IMR-90 (cell line): Measurements from ENCODE around the gene ALOX12. TPM values are rescaled to one million over a fixed set of nuclear protein-coding genes. Genes with fewer than 3 reads are reported as not detected.

ENCODE experiments used
- ATAC-seq: fragments of 200-7000 bp; cut with Tn5 transposase; 2 replicates; pipeline ENCODE4 v1.9.1; 2020; ENCODE audit warnings: low read depth, mild to moderate bottlenecking, moderate library complexity
- BruUV-seq: library from RNA; stranded (reverse); fragments of 400-500 nt; replicated peaks from 2 replicates; lab custom pipeline; 2021; lab: Mats Ljungman, UMichigan
- CTCF ChIA-PET: fragments of 300-600 bp; formaldehyde crosslinking; extraction: SDS; loops from one replicate; lab custom pipeline; 2021; ENCODE audit warnings: antibody characterized with exemption; lab: Yijun Ruan, JAX
- POLR2A ChIA-PET: fragments of 300-600 bp; sonication (Branson Sonifier 250); formaldehyde crosslinking; loops from one replicate; lab custom pipeline; 2022; ENCODE audit warnings: antibody characterized with exemption; ENCODE audit not compliant: unreplicated experiment; lab: Charles Lee
- DNase-seq: peaks from one replicate; pipeline ENCODE4 v3.0.0; 2013
- H2AFZ ChIP-seq: replicated peaks from 2 replicates; pipeline ENCODE3; 2013; ENCODE audit warnings: low read length, mild to moderate bottlenecking; ENCODE audit not compliant: poor library complexity
- H2AK5ac ChIP-seq: 2 replicates; pipeline ENCODE4 v1.6.1; 2013; ENCODE audit warnings: low read depth, low read length, inconsistent platforms
- H2AK9ac ChIP-seq: replicated peaks from 2 replicates; pipeline ENCODE3; 2013; ENCODE audit warnings: mild to moderate bottlenecking, low read depth, low read length, moderate library complexity; ENCODE audit not compliant: poor library complexity
- H2BK120ac ChIP-seq: 2 replicates; pipeline ENCODE4 v1.6.1; 2013; ENCODE audit warnings: low read depth, low read length, inconsistent platforms
- H2BK15ac ChIP-seq: 3 replicates; pipeline ENCODE4 v1.6.1; 2013; ENCODE audit warnings: low read depth, low read length, inconsistent platforms
- H2BK20ac ChIP-seq: 2 replicates; pipeline ENCODE4 v1.6.1; 2013; ENCODE audit warnings: low read depth, mild to moderate bottlenecking, inconsistent platforms, low read length, moderate library complexity
- H2BK5ac ChIP-seq: 2 replicates; pipeline ENCODE4 v1.6.1; 2013; ENCODE audit warnings: mild to moderate bottlenecking, low read depth, low read length, inconsistent platforms; ENCODE audit not compliant: poor library complexity, severe bottlenecking
- H3K14ac ChIP-seq: replicated peaks from 2 replicates; pipeline ENCODE4 v1.6.1; 2013; ENCODE audit warnings: low read depth, low read length, inconsistent platforms
- H3K18ac ChIP-seq: 2 replicates; pipeline ENCODE4 v1.6.1; 2013; ENCODE audit warnings: low read depth, low read length, control low read depth
- H3K23ac ChIP-seq: 2 replicates; pipeline ENCODE4 v1.6.1; 2013; ENCODE audit warnings: low read depth, low read length, inconsistent platforms
- H3K27ac ChIP-seq: 2 replicates; pipeline ENCODE4 v1.5.1; 2013; ENCODE audit warnings: mild to moderate bottlenecking, control low read depth, low read length; ENCODE audit not compliant: insufficient read depth
- H3K27me3 ChIP-seq: 2 replicates; pipeline ENCODE4 v1.6.1; 2013; ENCODE audit warnings: low read length; ENCODE audit not compliant: control insufficient read depth, insufficient read depth
- H3K36me3 ChIP-seq: 2 replicates; pipeline ENCODE4 v1.6.1; 2013; ENCODE audit warnings: low read length, mixed read lengths; ENCODE audit not compliant: control insufficient read depth, insufficient read depth
- H3K4ac ChIP-seq: 2 replicates; pipeline ENCODE4 v1.6.1; 2013; ENCODE audit warnings: low read depth, low read length, inconsistent platforms
- H3K4me1 ChIP-seq: 2 replicates; pipeline ENCODE4 v1.6.1; 2013; ENCODE audit warnings: low read length, mixed read lengths; ENCODE audit not compliant: control insufficient read depth, insufficient read depth
- H3K4me2 ChIP-seq: 2 replicates; pipeline ENCODE4 v1.6.1; 2013; ENCODE audit warnings: low read depth, mild to moderate bottlenecking, control low read depth, low read length, moderate library complexity
- H3K4me3 ChIP-seq: 2 replicates; pipeline ENCODE4 v1.5.1; 2013; ENCODE audit warnings: low read depth, mild to moderate bottlenecking, control low read depth, low read length, moderate library complexity; ENCODE audit not compliant: insufficient read depth
- H3K56ac ChIP-seq: 2 replicates; pipeline ENCODE4 v1.6.1; 2013; ENCODE audit warnings: low read length, inconsistent platforms; ENCODE audit not compliant: insufficient read depth; ENCODE audit errors: extremely low read depth
- H3K79me1 ChIP-seq, 2 experiments: 2 replicates each; pipeline ENCODE4 v1.6.1; 2013; ENCODE audit warnings: low read length in 2 of 2, inconsistent platforms in 1 of 2, low read depth in 1 of 2
- H3K9ac ChIP-seq: 2 replicates; pipeline ENCODE4 v1.6.1; 2013; ENCODE audit warnings: low read depth, low read length, control low read depth
- H3K9me1 ChIP-seq: 2 replicates; pipeline ENCODE4 v1.6.1; 2013; ENCODE audit warnings: low read length, inconsistent platforms; ENCODE audit not compliant: insufficient read depth
- H3K9me3 ChIP-seq: 2 replicates; pipeline ENCODE4 v1.6.1; 2013; ENCODE audit warnings: low read length; ENCODE audit not compliant: control insufficient read depth, insufficient read depth
- H4K20me1 ChIP-seq: 2 replicates; pipeline ENCODE4 v1.6.1; 2013; ENCODE audit warnings: low read length, inconsistent platforms; ENCODE audit not compliant: insufficient read depth
- H4K5ac ChIP-seq: 2 replicates; pipeline ENCODE4 v1.6.1; 2013; ENCODE audit warnings: mild to moderate bottlenecking, low read depth, low read length, control low read depth
- H4K8ac ChIP-seq, 2 experiments: 2 replicates each; pipeline ENCODE4 v1.6.1; 2013; ENCODE audit warnings: low read depth in 2 of 2, low read length in 2 of 2, control low read depth in 1 of 2, inconsistent platforms in 1 of 2
- H4K91ac ChIP-seq: 2 replicates; pipeline ENCODE4 v1.6.1; 2013; ENCODE audit warnings: low read depth, low read length, inconsistent platforms; ENCODE audit not compliant: insufficient read depth
- CEBPB ChIP-seq: IDR thresholded peaks from 2 replicates; pipeline ENCODE4 v1.6.1; 2012; ENCODE audit warnings: low read depth, low read length, improper control_type of control experiment
- CTCF ChIP-seq: conservative IDR thresholded peaks from 2 replicates; pipeline ENCODE4 v1.5.1; 2012; ENCODE audit warnings: mild to moderate bottlenecking, low read depth, low read length, improper control_type of control experiment
- MAFK ChIP-seq: IDR thresholded peaks from 2 replicates; pipeline ENCODE4 v1.6.1; 2012; ENCODE audit warnings: low read depth, low read length, improper control_type of control experiment
- MXI1 ChIP-seq: IDR thresholded peaks from 2 replicates; pipeline ENCODE4 v1.6.1; 2012; ENCODE audit warnings: low read depth, mild to moderate bottlenecking, low read length, moderate library complexity, borderline replicate concordance
- NFE2L2 ChIP-seq: fragments of 150-350 bp; IDR thresholded peaks from 2 replicates; pipeline ENCODE4 v1.6.1; 2016; ENCODE audit warnings: low read depth, mild to moderate bottlenecking, low read length
- RAD21 ChIP-seq: IDR thresholded peaks from 2 replicates; pipeline ENCODE4 v1.6.1; 2012; ENCODE audit warnings: low read length, improper control_type of control experiment
- RFX5 ChIP-seq: IDR thresholded peaks from 2 replicates; pipeline ENCODE4 v1.8.0; 2012; ENCODE audit warnings: low read depth, mild to moderate bottlenecking, low read length, moderate library complexity
- SMC3 ChIP-seq: fragments of 150-350 bp; IDR thresholded peaks from 2 replicates; pipeline ENCODE4 v1.6.1; 2016; ENCODE audit warnings: low read depth, mild to moderate bottlenecking, antibody characterized with exemption, low read length, moderate library complexity
- WGBS, 2 experiments: methylation state at CpG; one replicate each; pipeline versions ENCODE4 v1.1.5 to v1.1.7; 2013; ENCODE audit warnings: missing lambda C conversion rate in 2 of 2; ENCODE audit not compliant: insufficient read length in 1 of 2; ENCODE audit errors: extremely low coverage in 2 of 2; 5-methylcytosine and 5-hydroxymethylcytosine counted together
- dilution Hi-C: fragments of 300-500 bp; cut with HindIII; formaldehyde crosslinking; loops from one replicate; pipeline ENCODE4 v1.14.3; 2018; ENCODE audit warnings: low sequenced_read_pairs; ENCODE audit not compliant: unreplicated experiment
- in situ Hi-C: fragments of 300-500 bp; cut with MboI; formaldehyde crosslinking; loops from 3 replicates; pipeline ENCODE4 v1.14.3; 2019; ENCODE audit warnings: low sequenced_read_pairs, inconsistent platforms, mixed read lengths
- intact Hi-C: fragments of 100-400 bp; cut with micrococcal nuclease; formaldehyde crosslinking; loops from 2 replicates; pipeline ENCODE4 v1.10.0; 2022
- polyA plus RNA-seq, 3 experiments: library from polyadenylated mRNA; depleted of rRNA; stranded (reverse); fragments of >200 nt; gene quantifications; 2 replicates each; pipeline ENCODE4 v1.2.3, GENCODE V29; 2012; ENCODE audit warnings: low replicate concordance in 1 of 3
- total RNA-seq: library from RNA; depleted of rRNA; stranded (reverse); fragments of >200 nt; gene quantifications from 2 replicates; pipeline ENCODE4 v1.2.3, GENCODE V29; 2012

Gene ALOX12
- total and polyA plus RNA-seq, 2 of the 4 experiments (the other 2 are of a cell fraction) = 0.03 TPM; not detected in 1

- Histone ChIP-seq H3K18ac (no peak overlapping the region), H3K27ac (no peak overlapping the region), H2BK15ac (no peak overlapping the region), H2AK9ac (no peak overlapping the region), H3K9me1 (no peaks in the 10 kb centered on the region), H3K9me3 (no peaks in the 10 kb centered on the region), H3K14ac (no peak overlapping the region), H3K9ac (no peak overlapping the region), H3K79me1 (no peaks in the 10 kb centered on the region), H3K4ac (no peak overlapping the region), H2BK20ac (no peak overlapping the region), H2BK5ac (no peak overlapping the region), H2AFZ (no peak overlapping the region), H4K5ac (no peak overlapping the region), H3K4me1 (no peaks in the 10 kb centered on the region), H3K36me3 (no peaks in the 10 kb centered on the region), H4K8ac (no peak overlapping the region), H4K20me1 (no peaks in the 10 kb centered on the region), H4K91ac (no peak overlapping the region), H3K4me3 (no peak overlapping the region), H3K27me3 (peaks cover 7% of the 10 kb centered on the region; the same call in 1 of the 2 replicates), H3K56ac (no peak overlapping the region), H3K4me2 (no peak overlapping the region), H3K23ac (no peak overlapping the region), H2AK5ac (no peak overlapping the region), H2BK120ac (no peak overlapping the region)
- ATAC-seq = no peak
- no peak for DNase-seq
- intact Hi-C loops (no loop called here), in situ Hi-C loops (no loop called here), dilution Hi-C loops (no loop called here)
- no TSS peak for BruUV-seq
- TF ChIP-seq SMC3 = no peak
- no peak for TF ChIP-seq RAD21
- TF ChIP-seq NFE2L2 = no peak
- TF ChIP-seq MAFK = no peak
- no peak for TF ChIP-seq MXI1
- TF ChIP-seq RFX5 = no peak
- TF ChIP-seq CEBPB = no peak
- TF ChIP-seq CTCF = no peak
- ChIA-PET CTCF (no interaction called here), POLR2A (no interaction called here)
- WGBS, 2 experiments = no CpG with 5 or more reads among the region's 3 CpGs
These were observed 33.2 kb downstream of the ALOX12 start for GRCh38 chr17:7029096-7029495.
